Neural progenitor cell (in vitro differentiated cells): Measurements from ENCODE around the gene ZNF469.

ENCODE experiments used
- CTCF ChIP-seq: fragments of 200-600 bp; sonication (generic); IDR thresholded peaks from 2 replicates; pipeline ENCODE4 v1.5.1; 2017; ENCODE audit warnings: antibody characterized with exemption, mild to moderate bottlenecking
- EZH2 ChIP-seq: fragments of 200-600 bp; sonication (generic); IDR thresholded peaks from 2 replicates; pipeline ENCODE4 v1.6.1; 2017; ENCODE audit warnings: antibody characterized with exemption, mild to moderate bottlenecking, moderate library complexity

- TF ChIP-seq CTCF = no peak
- TF ChIP-seq EZH2 = no peak
Measured at GRCh38 chr16:88398170-88398873, 15.6 kb downstream of the ZNF469 start.
